Sigmoid colon (tissue), 7 donors: Measurements from ENCODE around the gene CACHD1. TPM values are rescaled to one million over a fixed set of nuclear protein-coding genes. Genes with fewer than 3 reads are reported as not detected.

Experiments used
- DNase-seq: peaks from one replicate; pipeline ENCODE4 v3.0.0-alpha.2; 2019
- H3K27ac ChIP-seq, 4 donors: fragments of 200-600 bp; sonication (generic); one replicate each; pipeline ENCODE4 v1.5.1; 2016 to 2019; ENCODE audit warnings: mild to moderate bottlenecking in 1 of 4
- H3K27me3 ChIP-seq, 3 donors: fragments of 200-600 bp; sonication (generic); one replicate each; pipeline ENCODE4 v1.5.1; 2019; ENCODE audit warnings: mild to moderate bottlenecking in 1 of 3
- H3K36me3 ChIP-seq, 4 donors: fragments of 200-600 bp; sonication (generic); one replicate each; pipeline ENCODE4 v1.5.1; 2016 to 2019
- H3K4me1 ChIP-seq, 4 donors: fragments of 200-600 bp; sonication (generic); one replicate each; pipeline ENCODE4 v1.5.1; 2017 to 2019
- H3K4me3 ChIP-seq, 4 donors: fragments of 200-600 bp; sonication (generic); one replicate each; pipeline ENCODE4 v1.5.1; 2017 to 2019; ENCODE audit warnings: mild to moderate bottlenecking in 2 of 4, moderate library complexity in 1 of 4
- H3K9me3 ChIP-seq, 4 donors: fragments of 200-600 bp in 3 of 4; sonication (generic) in 3 of 4; one replicate each; pipeline versions ENCODE4 v1.5.1 to v1.6.1; 2013 to 2019
- CTCF ChIP-seq, 4 experiments: fragments of 450-650 bp in 3 of 4; fragments of 200-600 bp in 1 of 4; IDR thresholded peaks; one replicate each; pipeline ENCODE4 v1.5.1; 2016 to 2019; ENCODE audit warnings: antibody characterized with exemption in 4 of 4, mild to moderate bottlenecking in 3 of 4, moderate library complexity in 2 of 4
- EP300 ChIP-seq, 4 donors: sonication (generic); formaldehyde crosslinking; IDR thresholded peaks; one replicate each; pipeline ENCODE4 v1.6.1; 2017; ENCODE audit warnings: antibody characterized with exemption in 4 of 4
- POLR2A ChIP-seq, 2 donors: fragments of 450-650 bp; IDR thresholded peaks; one replicate each; pipeline ENCODE4 v1.6.1; 2016; ENCODE audit warnings: antibody characterized with exemption in 2 of 2, mild to moderate bottlenecking in 2 of 2, moderate library complexity in 2 of 2
- POLR2AphosphoS5 ChIP-seq, 4 donors: sonication (generic); formaldehyde crosslinking; IDR thresholded peaks; one replicate each; pipeline ENCODE4 v1.6.1; 2017; ENCODE audit warnings: antibody characterized with exemption in 4 of 4
- WGBS, 2 donors: extraction: QIAGEN DNeasy Blood & Tissue Kit; methylation state at CpG; one replicate each; pipeline ENCODE4 v1.1.7; 2013; 5-methylcytosine and 5-hydroxymethylcytosine counted together
- intact Hi-C: fragments of 100-400 bp; cut with DNase I; formaldehyde crosslinking; loops from one replicate; pipeline ENCODE4 v1.15.1; 2023
- polyA plus RNA-seq, 3 donors: library from polyadenylated mRNA; stranded (reverse); fragments of 200-250 nt; gene quantifications; one replicate each; pipeline ENCODE4 v1.2.3, GENCODE V29; 2013
- total RNA-seq, 4 donors: library from RNA; depleted of rRNA; stranded (reverse); fragments of >200 nt; gene quantifications; one replicate each; pipeline ENCODE4 v1.1.0, GENCODE V29; 2016
- donor health status: healthy with polysubstance abuse.
- donor health status: Bipolar disorder and iron deficiency.
- donor health status: healthy.

CACHD1 gene
- total and polyA plus RNA-seq, 7 donors: 0.23 to 7.1 (median 3.7) TPM

DNA sequence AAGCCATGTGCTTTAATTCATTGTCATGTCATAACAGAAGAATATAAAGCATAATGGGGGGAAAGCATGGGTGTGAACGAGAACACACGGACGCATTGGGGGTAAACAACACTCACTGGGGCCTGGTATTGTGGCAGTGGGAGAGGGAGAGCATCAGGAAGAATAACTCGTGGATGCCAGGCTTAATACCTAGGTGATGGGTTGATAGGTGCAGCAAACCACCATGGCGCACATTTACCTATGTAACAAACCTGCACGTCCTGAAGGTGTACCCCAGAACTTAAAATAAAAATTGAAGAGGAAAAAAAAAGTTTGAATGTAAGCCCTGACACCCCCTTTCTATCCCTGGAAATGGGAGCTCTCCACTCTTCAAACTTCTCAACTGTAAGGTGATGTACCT, 34.9 kb upstream of the CACHD1 start:
- 83 to 85% methylated on average over 6 of the region's 6 CpGs for WGBS, 2 donors
- DNase-seq: no peak
- no peaks in the 10 kb centered on the region for H3K4me1 ChIP-seq
- H3K4me3 ChIP-seq: no peak overlapping the region
- TF ChIP-seq EP300 (IDR thresholded peaks at IDR 0.05) (no peak), CTCF (IDR thresholded peaks at IDR 0.05) (no peak), POLR2A (IDR thresholded peaks at IDR 0.05) (no peak), POLR2AphosphoS5 (IDR thresholded peaks at IDR 0.05) (no peak)
- H3K36me3 ChIP-seq: no peaks in the 10 kb centered on the region
- no peak overlapping the region for H3K27ac ChIP-seq
- no peaks in the 10 kb centered on the region for H3K27me3 ChIP-seq
- no peaks in the 10 kb centered on the region for H3K9me3 ChIP-seq
- intact Hi-C loops: no loop called here

DNA sequence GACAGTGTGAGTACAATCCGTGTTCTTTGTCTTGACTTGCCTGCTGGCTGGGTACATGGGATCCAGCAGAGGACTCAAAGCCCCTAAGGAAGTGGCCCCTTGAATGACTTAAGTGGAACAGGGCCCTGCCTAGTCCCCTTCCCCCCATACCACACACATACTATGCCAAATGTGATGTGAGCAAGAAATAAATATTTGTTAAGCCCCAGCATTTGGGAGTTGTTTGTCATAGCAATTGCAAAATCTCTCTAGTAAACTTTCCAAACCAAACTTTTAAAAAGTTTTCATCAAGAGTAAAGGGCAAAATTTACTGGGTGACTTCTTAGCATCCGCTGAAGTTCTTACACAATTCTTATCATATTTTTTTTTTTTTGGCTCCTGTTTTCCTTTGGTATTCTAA, 32.5 kb upstream of the CACHD1 start:
- Histone ChIP-seq H3K4me3 (no peak overlapping the region), H3K36me3 (no peaks in the 10 kb centered on the region), H3K9me3 (no peaks in the 10 kb centered on the region), H3K27me3 (no peaks in the 10 kb centered on the region), H3K27ac (no peak overlapping the region), H3K4me1 (no peaks in the 10 kb centered on the region)
- TF ChIP-seq POLR2A (IDR thresholded peaks at IDR 0.05) (no peak), EP300 (IDR thresholded peaks at IDR 0.05) (no peak), POLR2AphosphoS5 (IDR thresholded peaks at IDR 0.05) (no peak), CTCF (IDR thresholded peaks at IDR 0.05) (no peak)
- no peak for DNase-seq
- 86 to 88% methylated on average over 2 of the region's 2 CpGs for WGBS, 2 donors
- intact Hi-C loops: no loop called here

- TF ChIP-seq POLR2A (IDR thresholded peaks at IDR 0.05): no peak
- TF ChIP-seq POLR2AphosphoS5 (IDR thresholded peaks at IDR 0.05): no peak
- TF ChIP-seq CTCF (IDR thresholded peaks at IDR 0.05): no peak
- TF ChIP-seq EP300 (IDR thresholded peaks at IDR 0.05): no peak
- Histone ChIP-seq H3K4me3 (no peak overlapping the region), H3K27ac (no peak overlapping the region), H3K9me3 (no peaks in the 10 kb centered on the region), H3K27me3 (no peaks in the 10 kb centered on the region), H3K36me3 (no peaks in the 10 kb centered on the region), H3K4me1 (no peaks in the 10 kb centered on the region)
- intact Hi-C loops: no loop called here
- no peak for DNase-seq
- WGBS, 2 donors: 50 to 65% methylated on average over 7 of the region's 7 CpGs
Measured at GRCh38 chr1:64440183-64440826, 29.6 kb upstream of the CACHD1 start.

DNA sequence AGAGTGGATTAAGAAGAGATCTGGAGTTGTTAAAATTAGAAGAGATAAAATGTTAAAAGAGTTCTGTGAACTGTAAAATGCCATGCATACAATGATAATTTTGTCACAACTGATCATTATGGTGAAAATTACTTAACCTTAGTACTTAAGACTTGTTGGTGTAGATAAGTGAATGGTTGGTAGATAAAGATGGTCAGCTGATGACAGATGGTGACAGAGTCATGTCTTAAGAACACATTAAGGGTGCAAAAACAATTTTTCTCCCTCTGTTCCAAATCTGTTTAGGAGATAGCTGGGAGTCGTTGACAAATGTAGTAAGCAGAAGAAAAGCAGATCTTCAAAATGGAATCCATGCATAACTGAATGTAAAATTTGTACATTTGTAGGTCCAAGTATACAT, 18.5 kb upstream of the CACHD1 start:
- WGBS, 2 donors: 81 to 94% methylated on average over 1 of the region's 1 CpG
- H3K27ac ChIP-seq: no peak overlapping the region
- no peaks in the 10 kb centered on the region for H3K4me1 ChIP-seq
- intact Hi-C loops: no loop called here
- DNase-seq: no peak
- TF ChIP-seq CTCF (IDR thresholded peaks at IDR 0.05) (no peak), POLR2AphosphoS5 (IDR thresholded peaks at IDR 0.05) (no peak)
- H3K27me3 ChIP-seq: no peaks in the 10 kb centered on the region
- H3K36me3 ChIP-seq: no peaks in the 10 kb centered on the region
- no peak overlapping the region for H3K4me3 ChIP-seq
- no peaks in the 10 kb centered on the region for H3K9me3 ChIP-seq

GRCh38 chr1:64453688-64454087, 16.2 kb upstream of the CACHD1 start:
- H3K4me3 ChIP-seq: no peak overlapping the region
- H3K36me3 ChIP-seq: no peaks in the 10 kb centered on the region
- no peak for DNase-seq
- 83 to 89% methylated on average over 3 of the region's 3 CpGs for WGBS, 2 donors
- intact Hi-C loops: no loop called here
- H3K27ac ChIP-seq: no peak overlapping the region
- H3K4me1 ChIP-seq: no peaks in the 10 kb centered on the region
- H3K27me3 ChIP-seq: no peaks in the 10 kb centered on the region
- no peaks in the 10 kb centered on the region for H3K9me3 ChIP-seq
- no peak for TF ChIP-seq POLR2A (IDR thresholded peaks at IDR 0.05)
- TF ChIP-seq EP300 (IDR thresholded peaks at IDR 0.05): no peak
- TF ChIP-seq POLR2AphosphoS5 (IDR thresholded peaks at IDR 0.05): no peak
- no peak for TF ChIP-seq CTCF (IDR thresholded peaks at IDR 0.05)
